Limb (tissue), 2 donors: Measurements from ENCODE around the gene PRKCE.

Experiments used
- DNase-seq, 2 donors: peaks; one replicate each; pipeline ENCODE4 v3.0.0-alpha.2; 2016; ENCODE audit errors: extremely low spot score in 2 of 2

The PRKCE gene

DNA sequence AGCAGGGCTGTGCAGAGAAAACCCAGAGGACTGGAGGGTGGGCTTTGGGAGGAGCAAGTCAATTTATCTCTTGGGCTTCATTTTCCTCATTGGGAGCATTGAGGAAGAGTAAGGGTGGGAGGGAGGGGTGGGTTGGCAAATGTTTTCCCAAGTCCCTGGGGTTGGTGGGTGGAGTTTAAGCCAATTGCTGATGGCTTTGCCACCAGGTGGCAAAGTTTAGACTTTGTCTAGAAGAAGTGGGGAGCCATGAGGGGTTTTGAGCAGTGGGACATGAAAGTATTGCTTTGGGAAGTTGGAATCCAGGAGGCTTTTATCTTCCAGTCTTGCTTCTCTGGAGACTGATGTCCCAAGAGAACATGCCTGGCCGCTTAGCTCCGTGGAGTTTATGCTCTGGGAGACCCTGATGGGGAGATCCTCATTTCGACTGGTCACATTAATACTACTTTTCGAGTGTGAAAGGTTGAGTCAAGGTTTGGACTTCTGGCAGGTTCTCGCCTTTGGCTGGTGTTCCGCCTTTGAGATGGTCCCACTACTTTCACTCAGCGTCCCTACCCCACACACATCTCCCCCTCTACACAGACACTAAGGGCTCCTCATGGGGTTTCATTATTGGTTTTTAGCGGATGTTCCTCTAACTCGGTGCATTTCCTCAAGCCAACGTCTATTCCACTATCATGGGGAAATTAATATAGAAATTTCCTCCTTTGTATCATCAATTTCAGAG, 126.7 kb downstream of the PRKCE start:
- no peak for DNase-seq

DNA sequence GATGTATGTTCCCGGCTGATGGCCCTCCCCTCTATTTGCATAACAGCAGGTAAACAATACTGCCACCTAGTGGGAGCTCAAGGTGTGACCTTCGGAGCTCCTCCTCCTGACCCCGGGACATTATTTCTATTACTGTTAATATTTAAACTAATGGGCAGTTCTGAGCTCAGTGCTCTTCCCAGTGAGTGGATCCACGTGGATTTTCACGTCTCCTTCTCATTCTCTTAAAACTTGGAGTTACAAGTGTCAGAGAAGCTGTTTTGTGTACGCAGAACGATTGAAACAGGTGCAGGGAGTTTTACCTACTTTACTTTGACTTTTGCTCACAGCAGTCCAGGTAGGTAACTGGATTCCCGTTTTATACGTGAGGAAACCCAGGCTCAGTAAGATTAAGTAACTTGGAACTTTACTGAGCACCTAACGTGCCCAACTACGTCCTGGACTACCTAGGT, 127.3 kb downstream of the PRKCE start:
- peak in 1 of 2 donors; percentile 49 for DNase-seq

DNA sequence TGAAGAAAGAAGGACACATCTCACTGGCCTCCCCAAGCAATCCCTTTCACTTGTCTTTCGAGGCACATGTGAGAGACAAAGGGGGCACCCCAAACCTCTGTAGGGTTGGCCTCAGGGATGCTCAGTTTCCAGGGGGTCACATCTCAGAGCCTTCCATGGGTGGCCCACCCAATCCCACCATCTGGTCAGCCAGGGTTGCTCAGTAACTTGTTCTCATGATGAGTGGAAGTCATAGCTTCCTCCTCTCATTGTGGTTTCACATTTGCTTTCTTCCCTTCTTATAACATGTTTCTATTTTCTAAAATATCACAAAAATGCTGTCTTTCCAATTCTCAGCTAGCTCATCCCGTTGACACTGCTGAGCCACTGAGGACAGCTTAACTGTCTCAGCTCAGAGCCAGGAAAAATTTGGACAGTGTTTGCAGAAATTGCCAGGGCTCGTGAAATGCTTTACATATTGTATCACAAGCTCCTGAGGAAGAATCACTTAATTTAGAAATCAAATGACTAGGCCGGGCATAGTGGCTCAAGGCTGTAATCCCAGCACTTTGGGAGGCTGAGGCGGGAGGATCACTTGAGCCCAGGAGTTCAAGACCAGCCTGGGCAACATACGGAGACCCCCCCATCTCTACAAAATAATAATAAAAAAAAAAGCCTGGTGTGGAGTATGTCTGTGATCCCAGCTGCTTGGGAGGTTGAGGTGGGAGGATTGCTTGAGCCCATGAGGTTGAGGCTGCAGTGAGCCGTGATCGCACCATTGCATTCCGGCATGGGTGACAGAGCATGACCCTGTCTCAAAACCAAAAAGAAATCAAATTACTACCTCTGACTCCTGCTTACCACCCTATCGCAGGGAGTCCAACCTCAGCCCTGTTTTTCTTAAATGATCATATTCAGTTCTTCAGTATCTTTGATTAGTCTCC, 129.3 kb downstream of the PRKCE start:
- no peak for DNase-seq

DNA sequence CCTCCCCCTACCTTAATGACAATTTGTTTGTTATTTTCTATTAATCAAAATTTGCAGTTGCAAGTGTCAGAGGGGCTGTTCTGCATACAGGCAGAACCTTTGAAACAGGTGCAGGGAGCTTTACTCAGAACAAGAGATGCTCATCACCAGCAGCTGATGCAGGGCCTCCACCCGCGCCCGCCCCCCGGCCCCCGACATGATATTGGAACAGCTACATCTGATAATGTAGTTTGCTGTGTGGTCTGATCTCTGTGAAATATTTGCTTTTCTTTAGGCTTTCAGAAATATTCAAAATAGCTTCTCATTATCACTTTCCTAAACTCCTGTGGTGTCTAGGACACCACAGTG, 130.0 kb downstream of the PRKCE start:
- DNase-seq = no peak

DNA sequence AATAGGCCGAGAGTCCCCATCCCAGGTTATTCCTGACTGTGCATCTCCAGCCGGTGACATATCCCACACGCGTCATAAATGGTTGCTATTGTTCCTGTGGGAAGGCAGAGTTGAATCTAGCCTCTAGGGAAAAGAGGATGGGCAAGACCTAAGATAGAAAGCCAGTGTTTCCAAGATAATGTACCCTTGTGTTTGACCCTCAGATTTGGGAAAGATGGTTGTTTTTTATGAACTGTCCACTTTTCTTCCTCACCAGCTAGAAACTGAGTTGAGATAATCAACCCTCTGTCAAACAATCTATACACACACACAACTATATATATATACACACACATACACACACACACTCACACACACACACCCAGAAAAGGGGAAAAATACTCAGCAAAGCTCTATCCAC, 131.0 kb downstream of the PRKCE start:
- DNase-seq = no peak

DNA sequence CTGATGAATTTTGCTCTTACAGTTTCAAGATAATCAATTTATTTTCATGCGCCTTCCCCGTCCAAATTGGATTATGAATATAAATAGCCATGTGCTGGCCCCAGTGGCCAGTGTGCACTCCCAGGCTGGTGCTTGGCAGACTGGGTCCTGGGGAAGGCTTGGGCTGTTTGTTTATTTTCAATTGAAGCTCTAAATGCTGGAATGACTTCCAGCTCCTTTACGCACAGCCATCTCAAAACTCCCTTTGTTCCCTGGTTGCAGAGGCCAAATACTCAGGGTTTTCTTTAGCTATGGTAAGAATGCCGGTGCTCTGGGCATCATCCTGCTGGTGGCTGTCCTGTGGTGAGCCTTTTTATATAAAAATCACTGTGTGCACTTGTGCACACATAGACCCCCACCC, 131.5 kb downstream of the PRKCE start:
- no peak for DNase-seq

DNA sequence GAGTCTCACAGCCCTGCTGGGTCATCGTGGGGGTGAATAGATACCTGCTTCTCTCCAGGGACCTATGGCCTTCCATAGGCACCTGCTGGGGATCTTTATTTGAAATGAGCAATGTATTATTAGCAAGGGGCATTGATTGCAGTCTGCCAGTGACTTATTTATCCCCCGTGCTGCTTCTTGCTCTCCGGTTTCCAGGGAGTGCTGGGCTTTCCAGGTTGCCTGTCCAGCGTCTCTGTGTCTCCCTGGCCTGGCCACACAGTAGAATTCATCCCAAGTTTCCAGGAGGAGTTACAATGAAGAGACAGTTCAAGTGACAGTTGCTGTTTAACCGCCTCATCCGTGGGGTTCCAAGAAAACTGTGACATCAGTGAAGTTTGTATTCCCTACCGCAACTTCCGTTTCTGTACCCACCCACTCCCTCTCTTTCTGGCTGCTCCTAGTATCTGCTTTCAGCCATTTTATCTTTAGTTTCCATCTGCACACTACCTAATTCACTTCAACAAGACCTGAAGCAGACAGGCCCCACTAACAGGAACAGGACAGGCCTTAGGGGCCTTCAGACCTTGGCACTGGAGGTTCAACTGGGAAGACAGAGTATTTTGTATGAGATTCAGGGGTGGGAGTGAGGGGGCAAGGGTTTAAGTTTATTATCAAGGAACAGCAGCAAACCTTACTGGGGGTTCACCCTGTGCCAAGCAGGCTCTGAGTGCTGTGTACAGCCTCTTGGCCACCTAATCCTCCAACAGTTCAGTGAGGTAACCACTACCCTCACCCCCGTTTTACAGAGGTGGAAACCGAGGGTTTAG, 134.8 kb downstream of the PRKCE start:
- DNase-seq = no peak

DNA sequence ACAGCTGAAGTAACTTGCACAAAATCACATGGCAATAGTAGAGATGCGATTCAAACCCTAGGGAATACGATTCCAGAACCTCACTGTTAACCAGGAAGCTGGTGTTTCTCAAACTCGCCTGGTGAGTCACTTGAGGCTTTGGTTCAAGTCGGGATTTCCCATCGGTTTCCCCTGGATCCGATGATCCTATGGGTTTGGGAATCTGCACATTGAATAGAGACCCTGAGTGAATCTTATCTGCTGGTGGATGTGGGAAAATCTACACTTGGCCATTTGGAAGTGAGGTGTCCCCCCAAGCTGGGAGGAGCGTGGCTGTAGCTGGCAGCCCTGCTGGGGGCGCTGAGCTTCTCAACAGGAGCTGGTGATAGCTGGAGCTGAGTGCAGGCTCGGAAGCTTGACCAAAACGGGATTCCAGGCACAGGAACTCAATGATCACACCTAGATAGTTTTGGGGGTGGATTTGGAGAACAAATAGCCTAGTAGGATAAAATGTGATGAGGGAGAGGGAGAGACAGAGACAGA, 135.4 kb downstream of the PRKCE start:
- no peak for DNase-seq

DNA sequence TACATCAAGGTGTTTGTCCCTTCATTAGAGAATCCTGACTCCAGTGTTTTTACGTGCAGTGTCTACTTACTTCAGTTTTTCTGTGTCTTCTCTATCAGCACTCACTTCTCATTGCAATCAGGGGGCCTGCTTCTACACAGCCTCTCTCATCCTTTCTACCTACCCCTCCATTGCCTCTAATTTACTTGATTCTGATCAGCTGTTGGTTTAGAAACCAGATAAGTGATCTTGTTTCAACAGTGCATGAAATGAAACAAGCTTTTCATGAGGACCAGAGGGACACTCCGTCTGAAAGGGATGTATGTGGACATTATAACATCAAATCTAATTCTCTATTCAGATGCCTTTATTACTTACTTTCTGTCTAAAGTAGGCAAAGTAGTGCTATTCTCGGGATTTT, 136.9 kb downstream of the PRKCE start:
- DNase-seq = no peak

DNA sequence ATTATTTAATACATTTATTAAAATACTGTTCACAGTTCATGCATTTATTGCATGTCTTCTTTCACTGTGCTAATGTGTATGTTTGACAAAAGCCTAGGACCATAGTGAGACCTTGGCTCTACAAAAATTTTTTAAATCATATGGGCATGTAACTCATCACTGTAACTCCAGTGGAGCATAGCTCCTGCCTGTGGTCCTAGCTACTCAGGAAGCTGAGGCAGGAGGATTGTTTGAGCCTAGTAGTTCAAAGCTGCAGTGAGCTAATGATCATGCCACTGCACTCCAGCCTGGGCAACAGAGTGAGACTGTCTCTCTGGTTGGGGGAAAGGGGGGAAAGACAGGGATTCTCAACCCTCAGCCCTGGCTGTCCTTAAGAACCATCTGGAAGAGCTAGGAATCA, 137.8 kb downstream of the PRKCE start:
- DNase-seq = no peak

DNA sequence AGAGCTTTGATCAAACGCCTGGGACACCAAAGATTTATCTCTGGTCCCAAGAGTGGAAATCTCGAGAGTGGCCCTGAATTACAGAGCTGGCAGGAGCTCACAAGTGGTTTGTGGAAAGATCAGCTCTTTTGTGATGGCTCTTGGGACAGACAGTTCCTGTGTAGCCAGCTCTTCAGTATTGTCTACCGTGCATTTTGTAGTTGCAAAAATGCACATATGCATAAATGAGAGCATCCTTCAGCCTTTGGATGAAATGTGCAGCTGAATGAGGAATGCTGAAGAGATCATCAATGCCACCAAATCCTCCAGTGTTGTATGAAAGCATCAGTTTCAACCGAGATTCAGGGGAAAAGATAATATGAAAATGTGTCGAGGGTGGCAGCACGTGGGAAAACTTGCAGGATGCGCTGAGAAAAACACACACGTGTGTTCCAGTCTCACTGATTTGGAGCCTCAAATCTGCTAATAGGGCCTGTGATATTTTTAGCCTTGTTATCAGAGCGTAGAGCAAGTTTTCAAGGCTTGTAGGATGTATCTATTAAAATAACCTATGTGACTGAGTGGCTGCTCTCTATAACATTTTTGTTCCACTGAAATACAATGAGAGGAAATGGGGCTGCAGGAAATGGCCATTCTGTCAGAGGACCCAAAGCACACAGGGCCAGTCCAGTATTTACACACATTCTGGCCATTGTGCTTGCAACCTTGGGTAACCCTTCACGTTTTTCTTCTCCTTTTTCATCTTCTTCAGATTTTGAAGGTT, 138.7 kb downstream of the PRKCE start:
- no peak for DNase-seq

DNA sequence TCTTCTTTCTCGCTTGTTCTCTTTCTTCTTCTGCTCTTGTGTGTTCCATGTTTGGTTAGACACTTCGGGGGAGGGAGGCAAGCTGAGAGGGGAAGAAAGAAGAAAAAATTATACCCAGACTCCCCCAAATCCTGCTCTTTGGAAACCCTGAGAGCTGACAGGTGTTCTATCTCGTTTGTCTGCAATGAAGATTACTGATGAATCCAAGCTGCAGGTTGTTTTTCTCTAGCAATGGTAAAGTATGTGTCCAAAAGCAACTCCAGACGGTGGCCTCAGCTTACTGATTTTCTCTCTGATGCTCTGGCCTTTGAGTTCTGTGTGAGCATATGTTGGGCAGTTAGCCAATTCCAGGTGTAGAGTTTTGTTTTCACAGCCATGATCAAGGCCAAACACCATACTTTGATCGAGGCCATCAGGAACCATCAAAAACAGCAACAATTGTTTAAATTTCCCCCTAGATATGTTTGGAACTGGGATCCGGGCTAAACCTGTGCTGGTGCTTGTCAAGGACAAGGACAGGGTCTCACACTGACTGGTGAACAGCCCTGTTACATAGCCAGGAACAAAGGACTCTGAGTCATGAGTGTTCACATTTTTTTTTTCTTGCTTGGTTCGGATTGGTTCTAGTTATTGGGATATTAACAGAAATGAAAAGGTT, 142.0 kb downstream of the PRKCE start:
- DNase-seq = no peak

DNA sequence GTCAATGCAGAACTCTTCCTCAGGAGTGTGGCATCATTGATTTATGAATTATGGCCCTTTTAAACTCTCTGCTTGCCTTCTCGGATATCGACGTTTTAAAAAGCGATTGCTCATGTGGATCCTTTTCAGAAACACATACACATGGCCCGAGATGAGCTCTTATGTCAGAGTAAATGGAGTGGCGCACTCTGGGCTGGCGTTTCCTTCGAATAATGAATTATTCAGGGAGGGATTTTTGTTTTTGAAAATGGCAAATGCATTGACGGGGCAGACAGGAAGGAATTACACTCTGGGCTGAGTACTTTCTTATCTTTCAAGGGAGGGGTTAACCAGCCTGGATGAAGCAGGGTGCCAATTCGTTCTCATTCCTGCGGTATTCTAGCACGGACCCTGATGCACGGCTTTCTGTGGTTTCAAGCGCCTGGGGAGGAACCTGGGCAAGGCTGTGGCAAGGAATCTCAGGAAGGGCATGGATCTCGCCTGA, 142.7 kb downstream of the PRKCE start:
- no peak for DNase-seq

DNA sequence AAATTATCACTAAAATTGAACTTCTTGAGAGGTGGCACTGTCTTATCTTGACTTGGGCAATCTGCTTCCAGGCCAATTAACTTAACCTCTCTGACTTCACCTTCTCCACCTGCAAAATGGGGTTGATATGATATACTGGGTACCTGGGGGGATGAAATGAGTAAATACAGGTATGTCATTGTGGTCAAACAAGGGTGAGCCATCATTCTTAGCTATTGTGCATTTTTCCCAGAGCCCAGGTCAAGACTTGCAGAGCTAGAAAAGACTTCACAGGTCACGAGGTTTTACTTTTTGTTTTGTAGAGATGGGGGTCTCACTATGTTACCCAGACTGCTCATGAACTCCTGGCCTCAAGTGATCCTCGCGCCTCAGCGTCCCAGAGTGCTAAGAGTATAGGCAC, 145.0 kb downstream of the PRKCE start:
- DNase-seq = no peak

DNA sequence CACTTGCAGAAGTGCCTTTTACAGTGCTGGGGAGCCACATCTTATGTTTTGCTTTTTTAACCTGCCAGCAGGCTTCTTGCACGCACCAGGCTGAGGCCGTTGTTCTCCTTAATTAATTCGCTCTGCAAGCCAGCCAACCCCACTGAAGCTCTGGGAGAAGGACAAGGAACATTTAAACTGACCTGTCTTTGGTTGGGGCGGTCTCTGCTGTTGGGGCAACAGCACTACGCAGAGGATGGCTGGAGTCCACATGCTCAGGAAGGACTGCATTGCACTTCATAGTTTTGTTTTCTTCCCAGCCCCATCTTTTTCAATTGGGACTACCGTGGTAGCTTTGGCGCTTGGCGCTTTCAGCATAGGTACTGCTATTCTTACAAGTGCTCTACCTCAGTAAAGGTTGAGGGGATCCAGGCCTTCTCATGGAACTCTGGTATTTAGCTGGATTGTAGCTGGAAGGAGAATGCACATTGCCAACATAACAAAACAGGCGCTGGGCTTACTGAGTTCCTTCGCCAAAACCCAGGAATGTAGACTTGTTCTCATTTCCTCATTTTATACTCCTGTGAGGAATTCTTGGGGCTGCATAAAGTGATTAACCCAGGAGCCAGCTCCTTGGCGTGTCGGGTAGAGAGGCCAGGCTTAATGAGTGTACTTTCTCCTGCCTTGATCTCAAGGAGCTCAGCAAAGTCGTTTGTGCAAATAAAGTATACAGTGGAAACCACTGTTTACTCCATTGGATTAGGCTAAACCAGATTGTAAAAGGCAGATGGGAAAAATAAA, 146.2 kb downstream of the PRKCE start:
- no peak for DNase-seq

DNA sequence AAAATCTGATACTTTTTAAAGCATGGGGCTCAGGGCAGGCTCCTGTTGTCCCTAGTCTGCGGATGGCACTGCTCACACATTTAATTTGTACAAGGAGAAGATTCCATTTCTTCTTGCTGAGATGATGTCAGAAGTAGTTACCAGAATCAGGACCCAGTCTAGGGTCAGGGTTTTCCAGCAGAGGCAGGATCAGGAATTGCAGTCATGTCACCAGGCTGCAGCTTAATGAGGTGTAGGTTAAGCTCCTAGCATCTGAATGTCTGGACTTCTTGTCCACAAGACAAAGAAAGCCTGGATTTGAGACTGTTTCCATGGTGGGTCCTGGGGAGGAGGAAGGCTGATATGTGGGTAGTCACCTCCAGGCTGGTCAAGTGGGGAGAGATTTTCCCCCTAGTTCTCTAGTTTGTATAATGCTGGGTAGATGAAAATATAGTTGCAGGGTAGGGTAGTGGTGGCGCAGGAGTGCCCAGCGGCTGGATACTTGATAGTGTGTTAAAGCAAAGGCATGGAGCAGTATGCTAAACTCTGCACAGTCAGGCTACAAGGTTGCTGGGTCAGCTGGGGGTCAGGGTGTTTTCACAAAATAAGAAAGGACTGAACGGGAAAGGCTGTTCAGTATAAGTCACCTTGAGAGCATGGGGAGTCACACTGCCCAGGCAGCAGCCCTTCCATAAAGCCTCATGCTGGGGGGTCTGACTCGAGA, 148.4 kb downstream of the PRKCE start:
- no peak for DNase-seq

DNA sequence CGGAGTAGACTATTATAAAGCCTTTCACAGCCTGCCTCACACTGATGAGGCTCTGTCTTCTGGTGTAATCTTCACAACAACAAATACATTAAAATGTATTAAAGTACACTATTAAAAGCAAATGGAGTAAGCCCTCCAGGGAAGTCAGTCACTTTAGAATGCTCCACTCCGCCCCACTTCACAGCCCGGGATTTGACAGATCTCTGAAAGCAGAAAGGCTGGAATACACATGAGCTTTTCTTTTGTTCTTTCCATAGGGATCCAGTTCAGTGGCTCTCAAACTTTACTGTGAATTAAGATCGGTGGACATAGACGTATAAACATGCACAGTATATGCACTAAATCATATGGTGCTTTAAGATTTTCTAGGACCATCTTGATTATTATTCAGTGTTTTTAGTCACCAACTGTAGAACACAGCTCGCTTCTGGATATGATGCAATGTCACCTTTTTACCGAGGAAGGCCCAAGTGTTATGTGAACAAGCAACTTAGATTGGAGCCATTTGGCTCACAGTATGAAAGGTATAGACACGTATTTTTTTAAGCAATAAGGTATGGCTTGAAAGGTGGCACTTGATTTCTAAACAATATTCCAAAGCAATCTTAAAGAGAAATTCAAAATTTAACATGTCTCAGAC, 151.1 kb downstream of the PRKCE start:
- no peak for DNase-seq

DNA sequence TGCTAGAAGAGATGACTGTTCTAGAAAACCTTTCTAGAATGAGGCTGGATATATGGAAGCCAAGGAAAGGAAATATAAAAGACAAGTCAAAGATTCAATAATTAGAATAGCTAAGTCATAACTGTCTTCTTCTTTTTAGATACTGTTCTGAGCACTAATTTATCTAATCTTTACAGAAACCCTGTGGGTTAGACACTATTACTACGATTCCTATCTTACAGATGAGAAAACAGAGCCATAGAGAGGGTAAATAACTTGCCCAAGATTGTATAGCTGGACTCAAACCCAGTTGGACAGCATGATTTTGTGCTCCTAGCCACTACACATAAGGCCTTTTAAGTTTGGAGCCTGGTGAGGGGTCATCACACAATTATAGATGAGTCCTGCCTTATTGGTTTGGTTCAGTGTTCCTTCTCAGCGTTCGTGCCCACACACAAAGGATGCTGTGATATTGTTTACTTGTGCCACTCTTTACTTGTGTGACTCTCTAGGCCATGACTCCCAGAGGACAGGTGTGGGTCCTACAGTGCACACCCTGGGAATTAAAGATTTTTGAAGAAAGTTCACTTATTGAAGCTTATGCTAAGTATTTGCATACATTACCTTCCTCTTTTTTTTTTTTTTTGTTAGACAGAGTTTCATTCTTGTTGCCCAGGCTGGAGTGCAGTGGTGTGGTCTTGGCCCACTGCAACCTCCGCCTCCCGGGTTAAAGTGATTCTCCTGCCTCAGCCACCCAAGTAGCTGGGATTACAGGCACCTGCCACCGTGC, 153.7 kb downstream of the PRKCE start:
- DNase-seq = no peak
